SK-MEL-5 (cell line): ENCODE data around the gene LRRIQ4. TPM values are rescaled to one million over a fixed set of nuclear protein-coding genes. Genes with fewer than 3 reads are reported as not detected.

ENCODE experiments used
- DNase-seq: peaks from one replicate; pipeline ENCODE4 v3.0.0-alpha.2; 2016; ENCODE audit warnings: low read depth, low spot score
- in situ Hi-C: cut with HindIII; loops from 2 replicates; pipeline ENCODE4 v1.10.0; 2016; ENCODE audit warnings: low sequenced_read_pairs, high pct_unique_total_duplicates, low pct_unique_long_range_greater_than_20kb
- total RNA-seq: library from RNA; depleted of rRNA; stranded (reverse); fragments of >200 nt; shearing (Covaris generic); gene quantifications from 2 replicates; pipeline ENCODE4 v1.2.3, GENCODE V29; 2014

The LRRIQ4 gene
- total RNA-seq, 1 experiment from 2014 or later: not detected

- in situ Hi-C loops: no loop called here
- DNase-seq: no peak
Measured at GRCh38 chr3:169838511-169839030, 25.9 kb downstream of the LRRIQ4 start.

- DNase-seq: no peak
- in situ Hi-C loops: no loop called here
Measured at GRCh38 chr3:169841171-169841570, 28.5 kb downstream of the LRRIQ4 start.

- no peak for DNase-seq
- in situ Hi-C loops: no loop called here
Measured at GRCh38 chr3:169842960-169843359, 30.3 kb downstream of the LRRIQ4 start.

GRCh38 chr3:169846458-169847193, 34.0 kb downstream of the LRRIQ4 start:
- DNase-seq: no peak
- in situ Hi-C loops: no loop called here

DNA sequence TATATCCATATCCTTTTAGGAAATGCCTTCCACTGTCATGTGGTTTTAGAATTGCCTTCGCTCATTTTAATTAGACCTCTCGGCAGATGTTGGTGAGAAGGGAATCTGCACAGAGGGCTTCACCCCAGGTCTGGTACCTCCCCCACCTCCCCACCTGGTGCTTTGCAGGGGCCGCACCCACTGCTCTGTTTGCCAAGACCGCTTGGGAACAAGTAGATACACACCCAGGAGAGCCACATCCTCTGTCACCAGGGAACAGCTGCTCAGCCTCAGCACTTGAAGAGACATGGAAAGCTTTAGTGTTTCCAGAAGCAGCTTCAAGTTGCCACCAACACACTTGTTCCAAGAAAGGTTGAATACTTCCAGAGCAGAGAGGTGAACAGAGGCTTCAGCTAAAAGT, 35.2 kb downstream of the LRRIQ4 start:
- DNase-seq: no peak
- in situ Hi-C loops: no loop called here

DNA sequence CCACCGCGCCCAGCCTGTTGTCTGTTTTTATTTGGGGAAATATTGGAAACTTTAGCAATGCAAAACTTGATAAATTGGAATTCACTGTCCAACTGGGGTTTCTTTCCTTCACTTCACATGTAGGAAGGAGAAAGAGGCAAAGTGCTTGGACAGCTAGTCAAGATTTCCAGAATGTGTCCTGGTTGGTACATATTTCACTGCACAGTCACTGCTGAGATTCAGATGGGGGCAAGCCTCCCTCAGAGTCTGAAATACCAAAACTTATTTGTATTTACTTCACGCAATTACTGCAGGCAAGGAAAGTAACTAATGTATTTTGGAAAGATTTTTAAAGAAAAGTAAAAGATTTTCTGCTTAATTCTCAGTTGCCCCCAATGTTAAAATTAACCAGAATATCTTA, 36.1 kb downstream of the LRRIQ4 start:
- in situ Hi-C loops: no loop called here
- no peak for DNase-seq

- no peak for DNase-seq
- in situ Hi-C loops: no loop called here
Measured at GRCh38 chr3:169850618-169851017, 37.9 kb downstream of the LRRIQ4 start.

DNA sequence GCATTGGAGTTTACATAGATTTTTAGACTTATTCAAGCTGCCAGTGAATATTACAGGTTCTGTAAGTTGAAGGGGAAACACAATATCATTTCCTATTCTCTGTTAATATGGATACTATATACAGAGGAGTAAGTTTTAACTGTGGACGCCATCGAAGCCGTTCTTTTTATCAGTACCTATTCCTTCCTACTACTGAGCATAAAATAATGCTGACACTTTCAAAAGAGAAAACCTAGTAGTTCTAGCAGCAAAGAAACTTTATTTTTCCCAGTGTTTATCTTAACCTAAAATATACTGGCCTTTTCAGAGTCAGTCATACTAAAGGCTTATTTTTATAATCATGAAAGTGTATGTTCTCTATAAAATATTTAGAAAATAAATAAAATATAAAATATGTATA, 42.8 kb downstream of the LRRIQ4 start:
- in situ Hi-C loops: no loop called here
- DNase-seq: no peak

DNA sequence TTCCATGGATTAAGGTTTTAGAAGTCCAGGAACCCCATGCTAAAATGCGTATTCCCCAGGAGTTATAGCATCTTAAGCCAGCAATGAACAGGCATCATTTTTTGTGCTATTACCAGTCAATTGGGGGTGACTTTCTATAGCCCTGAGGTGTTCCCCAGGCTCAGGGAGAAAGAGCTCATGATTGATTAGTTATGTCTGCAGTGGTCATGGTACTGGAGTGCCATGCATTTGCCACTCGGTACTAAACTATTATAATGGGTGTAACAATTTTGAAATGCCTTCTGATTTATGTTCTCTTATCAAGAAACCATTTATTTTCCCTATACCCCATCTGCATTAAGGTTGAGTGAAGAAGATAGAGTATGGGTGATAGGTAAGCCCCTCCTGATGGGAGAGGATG, 45.1 kb downstream of the LRRIQ4 start:
- in situ Hi-C loops: no loop called here
- DNase-seq: no peak

GRCh38 chr3:169861871-169862270, 49.2 kb downstream of the LRRIQ4 start:
- no peak for DNase-seq
- in situ Hi-C loops: no loop called here

DNA sequence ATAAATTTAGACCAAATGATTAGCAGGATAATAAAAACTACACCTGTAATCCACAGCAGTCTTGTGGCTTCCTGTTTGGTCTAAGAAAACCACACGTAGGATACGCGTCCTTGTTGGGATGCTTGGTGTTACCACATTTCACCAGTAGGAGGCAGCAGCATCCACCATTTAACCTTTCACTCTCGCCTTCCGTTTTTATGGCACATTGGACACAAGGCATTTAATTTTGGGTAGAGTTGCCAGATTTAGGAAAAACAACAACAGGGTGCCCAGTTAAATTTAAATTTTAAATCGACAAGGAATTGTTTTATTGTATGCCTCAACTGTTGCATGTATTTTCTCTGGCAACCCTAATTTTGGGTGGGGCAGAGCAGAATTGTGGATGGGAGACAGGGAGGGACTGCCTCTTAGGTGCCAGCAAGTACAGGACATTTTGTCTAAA, 50.8 kb downstream of the LRRIQ4 start:
- in situ Hi-C loops: no loop called here
- DNase-seq: peak; percentile 79

- in situ Hi-C loops: no loop called here
Measured at GRCh38 chr3:169864270-169864669, 51.6 kb downstream of the LRRIQ4 start.

DNA sequence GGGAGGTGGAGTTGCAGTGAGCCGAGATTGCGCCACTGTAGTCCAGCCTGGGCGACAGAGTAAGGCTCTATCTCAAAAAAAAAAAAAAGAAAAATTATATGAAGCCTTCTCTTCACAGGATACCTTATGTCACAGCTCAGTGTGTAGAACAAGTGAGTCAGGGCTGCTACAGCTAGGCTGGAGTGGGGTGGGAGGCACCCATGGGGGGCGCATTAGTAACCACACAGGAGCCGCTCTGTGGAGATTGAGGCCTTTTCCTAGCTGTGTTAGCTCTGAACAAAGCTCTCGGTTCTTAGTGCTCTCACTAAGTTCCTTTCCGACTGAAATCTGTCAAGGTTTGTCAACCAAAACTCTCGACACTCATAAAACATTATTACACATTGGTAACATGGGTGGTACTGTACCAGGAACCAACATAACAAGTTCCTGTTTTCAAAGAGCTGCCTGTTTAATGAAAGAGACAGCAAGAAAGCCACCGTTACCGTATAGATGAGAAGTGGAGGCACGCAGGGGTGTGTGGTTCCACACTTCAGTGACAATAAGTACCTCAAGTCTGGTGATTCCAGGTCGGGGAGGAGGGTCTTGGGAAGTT, 52.6 kb downstream of the LRRIQ4 start:
- DNase-seq: no peak
- in situ Hi-C loops: no loop called here

More at GRCh38 chr3:169864270-169864669, 51.6 kb downstream of the LRRIQ4 start:
- no peak for DNase-seq

DNA sequence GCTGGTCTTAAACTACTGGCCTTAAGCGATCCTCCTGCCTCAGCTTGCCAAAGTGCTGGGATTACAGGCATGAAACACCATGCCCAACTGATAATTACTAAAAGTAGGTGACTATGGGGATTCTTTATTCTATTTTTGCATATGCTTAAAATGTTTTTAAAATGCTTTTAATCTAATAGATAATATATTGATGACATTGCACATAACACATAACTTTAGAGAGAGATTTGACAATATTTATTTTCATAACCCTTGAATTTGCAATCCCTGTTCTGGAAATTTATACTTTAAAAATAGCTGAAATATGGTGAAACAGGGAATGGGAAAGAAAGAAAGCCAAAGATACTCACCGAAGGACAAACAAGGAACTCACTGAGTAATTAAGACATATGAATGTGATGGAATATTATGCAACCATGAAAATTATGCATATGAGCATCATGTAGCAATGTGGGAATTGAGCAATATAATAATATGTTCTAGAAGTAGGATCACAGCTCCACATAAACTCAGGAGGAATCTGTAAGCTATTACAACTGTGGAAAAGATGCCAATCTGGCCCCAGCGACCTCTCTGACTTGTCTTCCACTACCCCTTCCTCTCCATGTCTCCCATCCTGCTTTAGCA, 55.0 kb downstream of the LRRIQ4 start:
- in situ Hi-C loops: no loop called here

DNA sequence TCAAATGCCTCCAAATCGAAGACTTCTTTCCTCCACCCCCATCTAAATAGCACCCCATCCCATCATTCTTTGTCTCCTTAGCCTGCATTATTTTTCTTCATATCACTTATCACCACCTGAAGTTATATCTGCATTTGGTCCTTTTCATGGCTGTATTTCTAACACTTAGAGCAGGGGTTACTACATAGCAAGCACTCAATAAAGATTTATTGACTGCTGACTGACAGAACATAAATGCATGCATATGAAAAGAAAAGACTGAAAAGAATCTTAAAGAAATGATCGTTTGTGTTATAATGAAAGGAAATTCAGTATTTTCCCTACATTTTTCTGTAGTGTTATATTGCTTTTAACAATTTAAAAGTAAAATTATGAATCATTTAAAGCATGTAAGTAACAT, 55.7 kb downstream of the LRRIQ4 start:
- DNase-seq: no peak
- in situ Hi-C loops: no loop called here

More for the DNA sequence above, 55.0 kb downstream of the LRRIQ4 start:
- DNase-seq: no peak

- in situ Hi-C loops: no loop called here
- DNase-seq: no peak
Measured at GRCh38 chr3:169869484-169870220, 57.0 kb downstream of the LRRIQ4 start, which contains the start of gene LRRC31. LRRC31 (minus strand) TSS chr3:169869935; CDS start chr3:169869807, 128 bp downstream.

GRCh38 chr3:169871129-169871886, 58.6 kb downstream of the LRRIQ4 start:
- no peak for DNase-seq
- in situ Hi-C loops: no loop called here
